ENCODE measurements around the gene TEX261.

Gene TEX261

GRCh38 chr2:70979626-70980025, 15.0 kb downstream of the TEX261 start:
- DNase-seq = no peak

DNA sequence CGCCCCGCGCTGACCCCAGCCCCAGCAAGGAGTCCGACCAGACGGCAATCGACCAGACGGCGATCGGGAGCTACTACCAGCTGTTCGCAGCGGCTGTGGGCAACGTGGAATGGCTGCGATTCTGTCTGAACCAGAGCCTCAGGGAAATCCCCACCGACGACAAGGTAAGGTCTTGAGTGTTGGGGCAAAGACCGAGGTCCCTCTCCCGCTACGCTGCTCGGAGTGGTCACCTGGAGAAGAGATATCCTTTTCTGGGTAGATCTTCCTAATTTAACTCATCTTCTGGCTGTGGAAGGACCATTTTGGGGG, 15.5 kb downstream of the TEX261 start:
- DNase-seq = no peak

DNA sequence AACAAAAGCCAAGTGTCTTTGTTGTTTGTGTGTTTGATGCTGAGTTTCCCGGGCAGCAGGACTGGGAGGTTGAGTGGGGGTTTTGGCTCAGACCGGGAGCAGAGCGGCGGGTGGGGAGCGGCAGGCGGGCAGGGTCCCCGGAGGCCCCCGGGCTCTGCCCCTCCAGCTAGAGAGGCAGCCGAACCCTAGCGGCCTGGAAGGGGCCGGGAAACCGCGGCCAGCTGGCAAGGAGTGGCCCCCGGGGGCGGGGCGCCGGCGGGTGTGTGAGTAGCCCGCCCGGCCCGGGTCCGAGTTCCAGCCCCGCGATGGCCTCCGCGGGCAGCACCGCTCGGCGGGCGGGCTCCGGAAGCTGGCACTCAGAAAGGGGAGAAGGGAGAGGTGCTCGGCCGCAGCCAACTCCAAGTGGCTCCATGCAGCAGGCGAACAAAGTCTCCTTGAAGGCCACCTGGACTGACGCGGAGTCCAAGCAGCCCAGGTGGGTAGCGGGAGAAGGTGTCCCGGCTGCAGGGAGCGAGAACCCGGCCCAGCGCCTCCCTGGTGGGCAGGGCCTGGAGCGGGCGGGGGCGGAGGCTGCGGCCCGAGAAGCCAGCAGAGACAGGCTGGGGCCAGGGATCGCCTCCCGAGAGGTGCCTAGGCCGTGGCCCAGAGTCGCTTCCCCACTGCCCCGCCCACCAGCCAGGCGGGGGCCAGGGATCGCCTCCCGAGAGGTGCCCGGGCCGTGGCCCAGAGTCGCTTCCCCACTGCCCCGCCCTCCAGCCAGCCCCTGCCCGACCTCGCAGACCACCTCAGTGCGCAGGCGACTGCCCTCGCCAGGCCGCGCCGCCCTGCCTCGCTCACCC, 16.1 kb downstream of the TEX261 start, which contains the start of gene ANKRD53:
Gene ANKRD53, plus strand, starts transcription at position 290 of the 839 bp plus-strand sequence. Its CDS starts 16 bp downstream, at position 306.
- peak; percentile 15 for DNase-seq

DNA sequence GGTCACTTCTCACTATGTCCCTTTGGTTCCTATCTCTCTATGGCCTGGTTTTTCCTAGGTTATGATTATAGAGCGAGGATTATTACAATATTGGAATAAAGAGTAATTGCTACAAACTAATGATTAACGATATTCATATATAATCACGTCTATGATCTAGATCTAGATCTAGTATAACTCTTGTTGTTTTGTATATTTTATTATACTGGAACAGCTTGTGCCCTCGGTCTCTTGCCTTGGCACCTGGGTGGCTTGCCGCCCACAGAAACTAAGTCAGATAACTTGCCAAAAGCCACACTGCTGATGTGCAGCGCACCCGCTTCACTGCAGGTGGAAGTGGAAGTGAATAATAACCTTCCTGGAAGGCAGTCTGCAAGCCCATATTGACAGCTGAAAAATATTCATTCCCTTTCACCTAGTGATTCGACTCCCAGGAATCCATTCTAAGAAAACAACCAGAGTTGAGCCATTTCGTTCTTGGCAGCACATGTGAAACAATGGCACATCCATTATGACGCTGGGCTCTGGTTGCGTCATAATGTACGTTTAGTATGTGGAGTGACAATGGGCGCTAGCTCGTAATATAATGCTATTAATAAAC, 17.0 kb downstream of the TEX261 start:
- DNase-seq = peak; percentile 39

DNA sequence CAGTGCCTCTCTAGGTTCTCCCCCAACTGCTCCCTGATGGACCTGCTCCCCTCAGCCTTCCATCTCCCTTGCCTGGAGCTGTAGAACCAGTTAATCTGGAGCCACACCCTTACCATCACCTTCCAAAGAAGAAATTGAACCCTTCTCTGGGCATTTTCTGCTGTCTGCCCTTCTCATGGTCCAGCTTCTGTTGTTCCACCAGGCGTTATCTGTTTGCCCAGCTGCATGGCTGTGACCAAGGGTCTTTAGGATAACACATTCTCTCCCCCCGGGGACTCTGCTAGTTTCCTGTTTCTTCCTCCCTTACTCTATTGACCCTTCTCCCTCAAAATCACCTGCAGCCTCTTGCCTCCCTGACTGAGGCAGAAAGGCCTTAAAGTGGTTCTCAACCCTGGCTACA, 19.4 kb downstream of the TEX261 start:
- DNase-seq = no peak

GRCh38 chr2:70974592-70974991, 20.1 kb downstream of the TEX261 start:
- no peak for DNase-seq

DNA sequence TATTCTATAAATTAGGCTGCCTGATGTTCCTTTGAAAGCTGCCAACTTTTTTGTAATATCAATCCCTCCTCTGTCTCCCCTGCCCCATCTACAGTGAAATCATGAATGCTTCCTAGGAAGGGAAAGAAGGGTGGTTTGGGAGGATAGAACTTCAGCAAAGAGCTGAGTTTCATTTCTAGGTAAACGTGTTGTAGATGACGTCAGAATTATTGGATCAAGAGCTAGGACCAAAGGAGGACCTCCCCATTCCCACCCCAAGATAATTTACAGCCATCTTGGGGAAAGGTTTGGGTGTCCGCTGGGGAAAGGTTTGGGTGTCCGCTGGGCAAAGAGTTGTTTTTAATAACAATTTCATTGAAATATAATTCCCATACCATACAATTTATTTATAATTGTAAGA, 27.5 kb downstream of the TEX261 start:
- DNase-seq = no peak

- DNase-seq = no peak
Observed at GRCh38 chr2:70966681-70967080, 28.0 kb downstream of the TEX261 start.

- no peak for DNase-seq
Observed at GRCh38 chr2:70965506-70965905, 29.2 kb downstream of the TEX261 start.

- DNase-seq = peak; percentile 54
Observed at GRCh38 chr2:70964596-70965386, 29.9 kb downstream of the TEX261 start.

- DNase-seq = no peak
Observed at GRCh38 chr2:70964133-70964532, 30.5 kb downstream of the TEX261 start.

- no peak for DNase-seq
Observed at GRCh38 chr2:70962885-70963878, 31.5 kb downstream of the TEX261 start.

- DNase-seq = no peak
Observed at GRCh38 chr2:70962211-70962884, 32.3 kb downstream of the TEX261 start.

DNA sequence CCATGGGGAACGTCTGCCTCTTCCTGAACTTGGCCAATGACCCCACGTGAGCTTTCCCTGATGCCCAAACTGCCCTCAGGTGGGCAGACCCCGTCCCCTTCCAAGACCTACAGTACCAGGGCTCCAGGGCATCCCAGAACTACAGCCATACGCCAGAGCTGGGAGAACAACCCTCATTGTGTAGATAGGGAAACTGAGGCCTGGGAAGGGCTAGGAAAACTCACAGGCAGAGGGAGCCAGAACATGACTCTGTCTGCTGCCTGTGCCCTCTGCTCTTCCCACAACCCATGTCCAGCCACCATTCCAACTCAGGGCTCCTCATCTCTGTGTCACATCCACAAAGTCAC, 33.1 kb downstream of the TEX261 start:
- DNase-seq = no peak

DNA sequence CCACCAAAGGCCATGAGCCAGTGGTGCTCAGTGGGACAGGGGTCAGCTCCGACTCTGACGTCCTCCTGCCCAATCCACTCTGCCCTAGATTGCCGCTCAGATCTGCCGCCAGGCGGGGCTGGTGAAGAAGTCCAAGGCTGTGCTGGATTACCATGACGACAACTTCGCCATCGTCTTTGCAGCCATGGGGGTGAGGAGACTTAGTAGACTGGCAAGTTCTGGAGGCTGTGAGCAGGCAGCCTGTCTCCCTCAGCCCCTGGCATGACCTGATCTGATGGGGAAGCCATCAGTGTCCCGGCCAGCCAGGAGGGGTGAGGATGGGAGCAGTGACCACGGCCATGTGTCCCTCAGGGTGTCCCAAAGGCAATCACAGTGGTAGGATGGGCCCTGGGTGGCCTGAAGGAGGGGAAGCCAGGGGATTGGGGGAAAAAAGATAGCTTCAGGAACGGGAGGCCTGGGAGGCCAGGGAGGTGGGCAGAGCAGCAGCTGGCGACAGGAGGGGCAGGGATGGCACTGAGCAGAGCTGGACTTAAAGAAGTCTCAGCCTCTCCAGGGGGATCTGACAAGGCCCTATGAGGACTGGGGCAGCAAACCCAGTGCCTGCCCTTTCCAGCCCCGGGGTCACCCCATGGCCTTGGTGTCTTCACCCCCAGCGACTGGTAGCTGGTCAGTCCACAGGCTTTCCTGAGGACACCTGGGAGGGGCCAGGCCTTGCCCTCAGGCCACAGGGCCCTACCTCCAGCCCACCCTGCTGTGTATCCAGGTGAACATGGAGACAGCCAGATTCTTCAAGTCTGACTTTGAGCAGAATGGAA, 33.6 kb downstream of the TEX261 start:
- DNase-seq = no peak

DNA sequence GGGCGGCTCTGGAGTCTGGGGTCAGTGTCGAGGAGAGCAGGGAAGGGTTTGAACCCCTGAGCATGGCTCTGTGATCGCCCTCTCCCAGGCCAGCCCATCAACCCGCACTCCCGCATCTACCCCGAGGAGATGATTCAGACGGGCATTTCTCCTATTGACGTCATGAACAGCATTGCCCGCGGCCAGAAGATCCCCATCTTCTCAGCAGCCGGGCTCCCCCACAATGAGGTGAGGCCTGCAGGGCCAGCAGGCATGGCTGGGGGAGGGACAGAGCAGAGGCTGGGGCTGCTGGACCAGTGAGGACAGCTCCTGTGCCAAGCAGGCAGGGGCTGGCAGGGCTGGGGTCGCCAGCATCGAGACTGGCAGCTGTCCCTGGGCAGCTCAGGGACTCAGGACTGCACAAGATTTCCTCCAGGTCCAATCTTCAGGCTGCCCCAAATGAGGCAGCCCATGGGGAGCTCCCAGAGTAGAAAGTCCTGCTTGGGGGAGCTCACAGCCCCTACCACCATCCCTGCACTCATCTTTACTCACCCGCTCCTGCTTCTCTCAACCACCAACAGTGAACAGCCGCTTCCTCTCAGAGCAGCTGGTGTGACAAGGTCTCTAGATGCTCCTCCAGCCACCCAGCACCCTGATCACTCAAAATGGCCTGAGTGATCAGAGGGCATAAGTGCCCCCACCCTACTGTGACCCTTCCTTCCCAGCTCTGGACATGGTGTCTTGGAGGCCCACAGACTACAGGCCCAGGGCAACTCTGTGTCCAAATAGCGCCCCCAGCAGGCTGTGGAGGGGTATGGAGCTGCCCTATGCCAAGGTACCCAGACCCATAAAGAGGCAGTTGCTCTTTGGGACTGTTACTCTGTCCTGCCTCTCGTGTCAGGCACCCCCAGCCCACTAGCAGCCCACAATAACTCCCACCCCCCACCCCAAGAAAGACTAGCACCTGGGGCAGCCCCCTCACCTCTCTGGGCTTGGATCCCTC, 34.5 kb downstream of the TEX261 start:
- no peak for DNase-seq

- DNase-seq = no peak
Observed at GRCh38 chr2:70959271-70959761, 35.4 kb downstream of the TEX261 start.

GRCh38 chr2:70958759-70959158, 35.9 kb downstream of the TEX261 start:
- DNase-seq = no peak

DNA sequence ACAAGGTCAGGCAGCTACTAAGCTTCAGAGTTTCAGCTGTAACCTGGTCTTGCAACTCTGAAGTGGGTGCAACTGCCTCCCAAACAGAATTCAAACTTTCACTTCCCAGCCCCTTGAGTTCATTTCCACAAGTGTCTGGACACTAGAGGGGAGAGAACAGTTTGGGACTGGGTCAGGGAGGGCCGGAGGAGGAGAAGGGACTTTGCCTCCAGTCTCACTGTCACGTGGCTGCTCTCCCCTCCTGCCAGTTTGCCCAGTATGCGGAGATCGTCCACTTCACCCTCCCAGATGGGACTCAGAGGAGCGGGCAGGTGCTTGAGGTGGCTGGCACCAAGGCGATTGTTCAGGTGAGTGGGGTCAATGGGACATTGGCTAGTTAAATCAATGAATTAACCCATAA, 36.9 kb downstream of the TEX261 start:
- no peak for DNase-seq

DNA sequence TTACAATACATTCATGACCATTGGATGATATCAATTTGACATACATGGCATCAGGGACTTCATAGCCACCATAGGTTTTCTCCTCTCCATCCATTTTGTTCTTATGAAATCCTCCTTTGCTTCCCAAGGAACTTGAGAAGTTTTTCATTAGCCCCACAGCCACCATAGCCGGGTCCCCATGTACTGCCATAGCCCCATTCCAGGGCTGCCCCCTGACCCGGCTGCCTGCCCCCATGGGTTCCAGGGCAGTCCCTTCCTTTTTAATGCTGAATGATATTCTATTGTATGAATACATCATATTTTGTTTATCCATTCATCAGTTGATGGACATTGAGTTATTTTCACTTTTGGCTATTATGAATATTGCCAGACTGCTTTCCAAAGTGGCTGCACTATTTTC, 38.5 kb downstream of the TEX261 start:
- DNase-seq = no peak
